ENCODE data around the gene ITGA5. TPM values are rescaled to one million over a fixed set of nuclear protein-coding genes. Genes with fewer than 3 reads are reported as not detected.

The ITGA5 gene
- total RNA-seq: 10 to 100 TPM; 20.8 to 44.9 (median 36.3) TPM
- polyA plus RNA-seq: 1 to 10 TPM; 7.0 to 9.5 (median 9.1) TPM
- long read RNA-seq, donor 1, partial matches to known transcripts: 9 of 9 reads
- long read RNA-seq, donor 1, other reads (novel, unspliced or antisense): 0 of 9 reads
- long read RNA-seq, donor 2, full-length matches to known transcripts: 3 of 3 reads
- long read RNA-seq, donor 2, partial matches to known transcripts: 0 of 3 reads
- long read RNA-seq, donor 2, other reads (novel, unspliced or antisense): 0 of 3 reads

GRCh38 chr12:54419088-54419887 lies at the start of gene ITGA5:
TSS of gene ITGA5 (minus strand) at chr12:54419266. CDS start at chr12:54419198, 68 bp downstream.
- Histone ChIP-seq H3K36me3 (no peaks in the 10 kb centered on the region), H3K27me3 (replicated peaks in 1 of 7) (peaks cover 0 to 65% (median 28%) of the 10 kb centered on the region in 7 donors), H3K4me1 (peaks cover 16 to 83% (median 67%) of the 10 kb centered on the region in 6 donors), H3K9me3 (no peaks in the 10 kb centered on the region), H3K27ac (peak within 1 kb of the TSS; percentile 68 to 95 (median 82)), H3K4me3 (peak within 1 kb of the TSS; percentile 54 to 79 (median 63))
- 3 to 7% (median 4%) methylated on average over 30 to 46 of the region's 46 CpGs for WGBS, 5 donors
- no peak for TF ChIP-seq POLR2A (IDR thresholded peaks at IDR 0.05)
- no peak for TF ChIP-seq CTCF (IDR thresholded peaks at IDR 0.05 in 8 of 11, conservative IDR thresholded peaks at IDR 0.05 in 3 of 11)
- TF ChIP-seq POLR2AphosphoS5 (IDR thresholded peaks at IDR 0.05): peak in 2 of 3 donors; percentile 71 to 75
- DNase-seq: peak; percentile 88
- intact Hi-C loops (cut with DNase I; ENCODE audit: low total_unique reads): no loop called here

DNA sequence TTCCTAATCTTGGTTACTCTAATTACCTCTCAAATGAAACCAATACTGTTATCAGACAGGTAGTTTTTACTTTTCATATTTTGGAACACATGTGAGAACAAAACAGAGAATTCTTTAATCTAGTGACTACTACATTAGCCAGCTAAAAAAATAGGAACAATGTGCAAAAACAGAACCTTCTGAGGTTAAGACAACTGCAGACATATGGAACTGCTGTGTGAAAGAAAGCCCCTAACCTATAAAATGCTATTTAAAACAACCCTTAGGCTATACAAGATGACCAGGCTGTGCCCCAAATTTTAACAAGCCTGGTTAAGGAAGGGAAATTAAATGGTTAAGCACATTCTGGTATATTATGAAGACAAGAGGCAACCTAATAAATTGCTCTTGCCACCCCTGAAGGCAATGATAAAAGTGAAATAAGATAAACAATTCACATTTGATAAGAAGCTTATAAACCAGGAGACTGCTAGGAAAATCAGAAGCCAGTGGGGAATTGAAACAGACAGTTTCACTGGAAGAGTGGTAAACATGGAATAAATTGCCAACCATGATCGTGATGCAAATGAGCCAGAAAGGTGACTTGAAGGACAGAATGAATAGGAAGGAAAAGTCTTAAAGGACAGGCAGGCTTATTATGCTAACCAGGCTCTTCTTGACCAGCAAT lies 46.9 kb upstream of the ITGA5 start:
- Histone ChIP-seq H3K36me3 (no peaks in the 10 kb centered on the region), H3K27ac (no peak overlapping the region), H3K4me3 (no peak overlapping the region), H3K4me1 (no peaks in the 10 kb centered on the region), H3K27me3 (replicated peaks in 1 of 7) (peaks cover 0 to 3% (median 0%) of the 10 kb centered on the region in 7 donors), H3K9me3 (no peaks in the 10 kb centered on the region)
- TF ChIP-seq POLR2AphosphoS5 (IDR thresholded peaks at IDR 0.05) (no peak), CTCF (IDR thresholded peaks at IDR 0.05 in 8 of 11, conservative IDR thresholded peaks at IDR 0.05 in 3 of 11) (no peak), POLR2A (IDR thresholded peaks at IDR 0.05) (no peak)
- 59 to 81% (median 64%) methylated on average over 1 of the region's 1 CpG for WGBS, 5 donors
- DNase-seq: no peak
- intact Hi-C loops (cut with DNase I; ENCODE audit: low total_unique reads): no loop called here

DNA sequence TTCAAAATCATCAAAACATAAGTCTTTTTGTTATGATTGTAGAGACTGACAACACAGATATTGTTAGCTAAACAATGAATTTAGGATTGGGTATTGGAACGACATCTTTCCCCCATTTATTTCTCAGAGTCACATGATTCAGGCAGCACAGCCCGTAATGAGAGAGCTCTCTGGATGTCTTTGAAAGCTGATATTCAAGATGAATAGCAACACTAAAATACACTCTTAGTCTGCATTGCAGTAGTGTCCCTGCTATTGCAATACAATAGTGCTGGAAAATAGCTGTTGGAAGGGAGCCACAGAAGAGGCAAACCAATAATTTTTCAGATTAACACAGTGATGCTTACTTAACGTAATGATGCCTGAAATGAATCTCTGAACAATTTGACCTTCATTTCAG lies 44.4 kb upstream of the ITGA5 start:
- Histone ChIP-seq H3K4me1 (no peaks in the 10 kb centered on the region), H3K36me3 (no peaks in the 10 kb centered on the region), H3K9me3 (no peaks in the 10 kb centered on the region), H3K27ac (no peak overlapping the region), H3K4me3 (no peak overlapping the region), H3K27me3 (replicated peaks in 1 of 7) (peaks cover 0 to 3% (median 0%) of the 10 kb centered on the region in 7 donors)
- no peak for TF ChIP-seq POLR2AphosphoS5 (IDR thresholded peaks at IDR 0.05)
- TF ChIP-seq POLR2A (IDR thresholded peaks at IDR 0.05): no peak
- no peak for TF ChIP-seq CTCF (IDR thresholded peaks at IDR 0.05 in 8 of 11, conservative IDR thresholded peaks at IDR 0.05 in 3 of 11)
- intact Hi-C loops (cut with DNase I; ENCODE audit: low total_unique reads): no loop called here
- DNase-seq: no peak
- WGBS, 5 donors: 61 to 79% (median 73%) methylated on average over 3 of the region's 3 CpGs

All from spleen (tissue), 13 donors.